Measurements from ENCODE around the gene PI4KA.
"Not testable (repeated sequence)": the region's sequence is repeated elsewhere in the genome, so short reads cannot be mapped to it uniquely, and the experiment has no call there.

The PI4KA gene

DNA sequence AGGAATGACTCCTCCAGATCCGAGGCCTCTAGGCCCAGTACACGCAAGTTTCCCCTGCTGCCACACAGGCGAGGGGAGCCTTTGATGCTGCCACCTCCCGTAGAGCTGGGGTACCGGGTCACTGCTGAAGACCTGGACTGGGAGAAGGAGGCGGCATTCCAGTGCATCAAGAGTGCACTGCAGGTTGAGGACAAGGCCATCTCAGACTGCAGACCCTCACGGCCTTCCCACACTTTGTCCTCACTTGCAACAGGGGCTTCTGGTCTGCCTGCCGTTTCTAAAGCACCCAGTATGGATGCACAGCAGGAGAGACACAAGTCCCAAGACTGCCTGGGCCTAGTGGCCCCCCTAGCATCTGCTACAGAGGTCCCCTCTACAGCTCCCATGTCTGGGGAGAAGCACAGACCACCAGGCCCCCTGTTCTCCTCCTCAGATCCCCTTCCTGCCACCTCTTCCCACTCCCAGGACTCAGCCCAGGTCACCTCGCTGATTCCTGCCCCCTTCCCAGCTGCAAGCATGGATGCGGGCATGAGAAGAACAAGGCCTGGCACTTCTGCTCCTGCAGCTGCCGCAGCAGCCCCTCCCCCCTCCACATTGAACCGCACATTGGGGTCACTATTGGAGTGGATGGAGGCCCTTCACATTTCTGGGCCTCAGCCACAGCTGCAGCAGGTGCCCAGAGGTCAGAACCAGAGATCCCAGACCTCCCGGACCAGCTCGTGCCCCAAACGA, 167.9 kb downstream of the PI4KA start:
- DNase-seq (ENCODE audit: low read depth), result not testable (repeated sequence)

DNA sequence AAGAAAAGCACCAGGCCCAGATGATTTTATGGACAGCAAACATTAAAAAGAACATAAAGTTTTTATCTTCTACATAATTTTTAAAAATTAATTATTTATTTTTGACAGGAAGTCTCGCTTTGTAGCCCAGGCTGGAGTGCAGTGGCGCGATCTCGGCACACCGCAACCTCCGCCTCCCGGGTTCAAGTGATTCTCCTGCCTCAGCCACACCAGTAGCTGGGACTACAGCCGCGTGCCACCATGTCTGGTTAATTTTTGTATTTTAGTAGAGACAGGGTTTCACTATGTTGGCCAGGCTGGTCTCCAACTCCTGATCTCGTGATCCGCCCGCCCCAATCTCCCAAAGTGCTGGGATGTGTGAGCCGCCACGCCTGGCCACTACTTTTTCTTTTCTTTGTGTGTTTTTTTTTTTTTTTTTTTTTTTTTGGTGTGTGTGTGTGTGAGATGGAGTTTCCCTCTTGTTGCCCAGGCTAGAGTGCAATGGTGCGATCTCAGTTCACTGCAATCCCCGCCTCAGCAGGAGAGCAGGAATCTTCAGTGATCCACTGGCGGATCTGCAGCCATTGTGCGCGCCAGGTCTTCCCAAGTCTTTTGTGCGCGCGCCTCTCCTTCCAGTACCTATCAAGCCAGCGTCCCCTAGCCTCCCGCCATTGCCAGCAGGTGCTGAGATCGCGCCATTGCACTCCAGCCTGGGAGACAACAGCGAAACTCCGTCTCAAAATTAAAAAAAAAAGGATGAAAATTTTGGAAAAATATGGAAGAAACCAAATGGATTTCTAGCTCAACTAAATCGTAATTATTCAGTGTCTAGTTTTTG, 171.0 kb downstream of the PI4KA start:
- DNase-seq (ENCODE audit: low read depth), result not testable (repeated sequence)

DNA sequence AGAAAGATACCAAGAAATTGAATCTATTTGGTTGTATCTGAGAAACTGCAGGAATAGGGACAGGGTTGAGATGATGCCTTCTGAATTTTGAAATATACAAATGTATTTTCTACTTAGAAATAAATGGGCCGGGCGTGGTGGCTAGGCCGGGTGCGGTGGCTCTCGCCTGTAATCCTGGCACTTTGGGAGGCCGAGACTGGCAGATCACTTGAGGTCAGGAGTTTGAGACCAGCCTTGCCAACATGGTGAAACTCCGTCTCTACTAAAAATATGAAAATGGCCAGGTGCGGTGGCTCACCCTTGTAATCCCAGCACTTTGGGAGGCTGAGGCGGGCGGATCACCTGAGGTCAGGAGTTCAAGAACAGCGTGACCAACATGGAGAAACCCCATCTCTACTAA, 172.8 kb downstream of the PI4KA start:
- DNase-seq (ENCODE audit: low read depth), result not testable (repeated sequence)

DNA sequence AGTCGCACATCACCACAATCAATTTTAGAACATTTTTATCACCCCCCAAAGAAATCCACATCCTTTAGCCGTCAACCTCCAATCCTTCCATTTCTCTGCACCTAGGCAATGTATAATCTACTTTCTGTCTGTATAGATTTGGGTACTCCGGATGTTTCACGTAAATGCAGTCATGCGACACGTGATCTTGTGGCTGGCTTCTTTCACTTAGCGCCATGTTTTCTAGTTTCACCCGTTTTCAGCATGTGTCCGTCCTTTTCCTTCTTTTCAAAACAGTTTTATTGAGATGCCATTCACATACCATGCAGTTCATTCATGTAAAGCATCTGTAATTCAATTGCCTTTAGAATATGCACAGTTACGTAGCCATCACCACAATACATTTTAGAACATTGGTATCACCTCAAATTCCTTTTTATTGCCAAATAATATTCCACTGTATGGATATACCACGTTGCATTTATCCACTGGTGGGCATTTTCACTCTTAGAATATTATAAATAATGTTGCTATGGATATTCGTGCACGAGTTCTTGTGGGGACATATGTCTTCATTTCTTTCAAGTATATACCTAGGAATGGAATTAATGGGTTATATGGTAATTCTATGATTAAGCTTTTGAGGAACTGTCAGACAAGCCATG, 179.7 kb downstream of the PI4KA start:
- DNase-seq (ENCODE audit: low read depth), result not testable (repeated sequence)

DNA sequence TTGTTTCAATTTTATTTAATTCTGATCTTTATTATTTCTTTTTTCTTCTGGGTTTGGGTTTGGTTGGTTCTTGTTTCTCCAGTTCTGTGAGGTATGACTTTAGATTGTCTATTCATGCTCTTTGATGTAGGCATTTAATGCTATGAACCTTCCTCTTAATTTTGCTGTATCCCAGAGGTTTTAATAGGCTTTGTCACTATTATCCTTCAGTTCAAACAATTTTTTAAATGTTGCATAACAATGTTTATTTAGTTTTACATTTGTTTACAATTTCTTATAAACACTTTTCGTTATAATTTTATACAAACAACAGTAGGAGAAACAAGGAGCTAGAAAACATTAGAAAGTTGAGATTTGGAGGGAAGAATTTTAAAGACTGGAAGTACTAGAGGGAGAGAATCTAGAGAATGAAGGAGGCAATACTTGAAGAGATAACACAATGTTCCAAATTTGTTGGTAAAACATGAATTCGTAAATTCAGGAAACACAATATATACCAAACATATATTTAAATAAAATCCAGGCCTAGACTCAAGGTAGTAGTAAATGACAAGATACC, 180.8 kb downstream of the PI4KA start:
- no peak for DNase-seq (ENCODE audit: low read depth)

DNA sequence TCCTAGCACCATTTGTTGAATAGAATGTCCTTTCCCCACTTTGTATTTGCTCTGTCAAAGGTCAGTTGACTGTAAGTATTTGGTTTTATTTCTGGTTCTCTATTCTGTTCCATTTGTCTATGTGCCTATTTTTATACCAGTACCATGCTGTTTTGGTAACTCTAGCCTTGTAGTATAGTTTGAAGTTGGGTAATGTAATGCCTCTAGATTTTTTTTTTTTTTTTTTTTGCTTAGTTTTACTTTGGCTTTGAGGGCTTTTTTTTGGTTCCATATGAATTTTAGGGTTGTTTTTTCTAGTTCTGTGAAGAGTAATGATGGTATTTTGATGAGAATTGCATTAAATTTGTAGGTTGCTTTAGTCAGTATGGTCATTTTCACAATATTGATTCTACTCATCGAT, 183.0 kb downstream of the PI4KA start:
- not testable (repeated sequence) for DNase-seq (ENCODE audit: low read depth)

DNA sequence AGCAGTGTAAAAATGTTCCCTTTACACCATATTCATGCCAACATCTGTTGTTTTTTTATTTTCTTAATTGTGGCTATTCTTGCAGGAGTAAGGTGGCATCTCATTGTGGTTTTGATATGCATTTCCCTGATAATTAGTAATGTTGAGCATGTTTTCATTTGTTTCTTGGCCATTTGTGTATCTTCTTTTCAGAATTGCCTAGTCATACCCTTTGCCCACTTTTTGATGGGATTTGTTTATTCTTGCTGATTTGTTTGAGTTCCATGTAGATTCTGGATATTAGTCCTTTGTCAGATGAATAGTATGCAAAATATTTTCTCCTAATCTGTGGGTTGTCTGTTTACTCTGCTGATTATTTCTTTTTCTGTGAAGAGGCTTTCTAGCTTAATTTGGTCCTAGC, 183.6 kb downstream of the PI4KA start:
- no peak for DNase-seq (ENCODE audit: low read depth)

DNA sequence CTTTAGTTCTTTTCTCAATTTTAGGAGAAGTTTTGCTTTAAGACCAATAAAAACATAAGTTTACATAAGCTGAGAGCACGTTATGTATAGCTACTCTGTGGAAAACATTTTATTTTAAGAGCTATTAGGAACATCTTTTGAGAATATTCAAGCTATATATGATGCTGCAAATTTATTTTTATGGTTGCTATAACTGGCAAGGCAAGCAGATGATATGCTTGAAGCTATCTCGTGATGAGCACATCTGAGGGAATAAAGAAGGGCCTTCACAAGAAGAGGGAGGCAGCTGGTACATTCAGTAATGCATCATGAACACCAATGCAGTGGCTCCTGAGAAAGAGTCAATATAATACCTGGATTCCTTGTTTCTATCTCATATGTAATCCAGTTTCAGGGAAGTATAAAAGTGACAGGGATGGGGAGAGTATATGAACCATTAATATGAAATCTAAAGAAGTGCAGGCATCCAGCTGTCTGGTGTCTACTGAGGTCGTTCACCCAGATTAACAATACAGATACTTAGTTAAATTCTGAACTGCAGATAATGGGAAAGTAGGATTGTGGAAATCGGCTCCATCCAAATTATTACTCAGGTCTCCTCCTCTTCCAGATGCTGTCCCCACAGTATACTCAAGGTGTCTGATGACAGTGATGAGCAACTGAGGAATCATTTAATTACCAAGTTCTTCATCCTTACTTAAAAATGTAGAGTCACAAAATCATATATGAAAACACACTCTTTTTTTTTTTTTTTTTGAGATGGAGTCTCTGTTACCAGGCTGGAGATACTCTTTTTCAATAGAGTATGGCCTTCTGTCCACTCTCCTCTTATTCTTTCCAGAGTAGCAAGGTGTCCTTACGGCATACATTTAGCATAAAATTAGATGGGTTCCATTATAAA, 185.1 kb downstream of the PI4KA start:
- DNase-seq (ENCODE audit: low read depth), result no peak

DNA sequence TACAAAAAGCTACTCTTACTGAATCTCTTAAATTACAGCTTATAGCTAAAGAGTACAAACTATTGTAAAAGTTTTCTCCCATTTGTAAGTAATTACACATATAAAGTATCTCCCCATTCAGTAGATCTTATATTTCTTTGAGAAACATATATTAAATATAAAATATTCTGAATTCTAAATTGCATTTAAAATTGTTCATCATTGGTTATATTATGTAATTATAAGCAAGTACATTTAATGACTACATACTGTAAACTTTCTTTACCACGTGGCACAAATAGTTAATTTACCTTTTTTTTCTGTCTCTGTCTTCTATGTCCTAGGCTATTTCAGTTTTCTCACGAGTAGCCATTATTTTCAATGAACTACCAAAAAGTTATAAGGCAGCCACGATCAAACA, 185.9 kb downstream of the PI4KA start:
- DNase-seq (ENCODE audit: low read depth), result no peak

DNA sequence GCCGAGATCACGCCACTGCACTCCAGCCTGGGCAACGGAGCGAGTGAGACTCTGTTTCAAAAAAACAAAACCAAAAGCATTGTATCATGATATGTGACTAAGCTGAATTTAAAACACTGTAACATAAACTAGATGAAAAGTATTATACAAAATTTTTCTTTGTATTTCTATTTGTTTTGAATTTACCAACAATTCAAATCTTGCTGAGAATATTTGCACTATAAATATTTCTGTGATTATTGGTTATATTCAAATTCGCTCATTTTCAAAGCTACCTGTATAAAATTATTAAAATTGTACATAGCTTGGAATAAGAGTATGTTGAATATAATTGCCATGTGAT, 186.6 kb downstream of the PI4KA start:
- DNase-seq (ENCODE audit: low read depth), result no peak

DNA sequence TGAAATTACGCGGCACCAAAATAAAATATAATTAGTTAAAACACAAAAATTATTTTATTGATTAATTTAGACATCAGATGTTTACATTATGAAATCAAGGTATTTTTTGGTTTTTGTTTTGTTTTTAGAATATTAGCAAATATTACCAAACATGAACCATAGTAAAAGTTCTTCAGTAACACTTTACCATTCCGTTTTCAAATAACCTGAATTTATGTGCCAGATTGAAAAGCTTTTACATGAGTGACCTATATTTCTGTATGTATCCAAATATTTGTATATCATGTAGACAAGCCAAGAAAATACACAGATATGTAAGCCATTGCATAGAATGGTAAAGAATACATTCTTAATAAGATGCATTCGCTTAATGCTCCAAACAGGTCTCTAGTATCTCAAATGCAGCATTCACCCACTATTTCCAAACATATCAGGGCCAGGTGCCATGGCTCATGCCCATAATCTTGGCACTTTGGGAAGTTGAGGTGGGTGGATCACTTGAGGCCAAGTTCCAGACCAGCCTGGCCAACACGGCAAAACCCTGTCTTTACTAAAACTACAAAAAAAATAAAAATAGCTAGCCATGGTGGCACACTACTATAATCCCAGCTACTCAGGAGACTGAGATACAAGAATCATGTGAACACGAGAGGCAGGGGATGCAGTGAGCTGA, 187.1 kb downstream of the PI4KA start:
- no peak for DNase-seq (ENCODE audit: low read depth)

DNA sequence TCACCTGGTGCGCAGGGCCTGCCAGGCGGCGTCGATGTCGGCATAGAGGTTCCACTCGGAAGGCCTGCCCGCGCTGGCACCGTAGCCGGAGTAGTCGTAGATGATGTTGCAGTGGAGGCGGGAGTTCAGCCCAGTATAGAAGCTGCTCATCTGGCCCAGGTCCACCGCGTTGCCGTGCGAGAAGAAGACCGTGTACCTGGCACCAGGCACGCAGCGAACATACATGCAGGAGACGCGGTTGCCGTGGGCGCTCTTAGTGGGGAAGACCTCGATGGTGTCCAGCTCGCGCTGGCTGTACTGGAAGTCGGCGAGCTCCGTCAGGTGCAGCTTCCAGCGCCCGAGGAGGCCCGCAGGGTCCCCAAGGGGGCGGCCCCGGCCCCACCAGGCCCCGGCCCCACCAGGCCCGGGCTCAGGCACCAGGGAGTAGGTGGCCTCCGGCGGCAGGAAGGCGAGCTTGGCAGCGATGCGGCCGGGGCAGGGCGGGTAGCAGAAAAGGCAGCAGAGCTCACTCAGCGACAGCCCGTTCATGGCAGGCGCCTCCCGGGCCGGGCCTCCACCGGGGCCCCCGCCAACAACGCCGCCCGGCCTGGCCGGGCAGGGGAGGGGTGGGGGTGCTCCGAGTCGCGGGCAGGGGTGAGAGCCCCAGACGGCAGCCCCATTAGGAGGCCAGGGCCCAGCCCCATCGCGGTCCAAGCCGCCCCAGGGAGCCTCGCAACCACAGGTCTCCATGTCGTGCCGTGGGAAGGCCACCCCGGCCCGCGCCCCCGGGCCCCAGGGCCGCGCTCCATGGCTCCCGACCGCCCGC, 188.0 kb downstream of the PI4KA start:
- DNase-seq (ENCODE audit: low read depth), result not testable (repeated sequence)

DNA sequence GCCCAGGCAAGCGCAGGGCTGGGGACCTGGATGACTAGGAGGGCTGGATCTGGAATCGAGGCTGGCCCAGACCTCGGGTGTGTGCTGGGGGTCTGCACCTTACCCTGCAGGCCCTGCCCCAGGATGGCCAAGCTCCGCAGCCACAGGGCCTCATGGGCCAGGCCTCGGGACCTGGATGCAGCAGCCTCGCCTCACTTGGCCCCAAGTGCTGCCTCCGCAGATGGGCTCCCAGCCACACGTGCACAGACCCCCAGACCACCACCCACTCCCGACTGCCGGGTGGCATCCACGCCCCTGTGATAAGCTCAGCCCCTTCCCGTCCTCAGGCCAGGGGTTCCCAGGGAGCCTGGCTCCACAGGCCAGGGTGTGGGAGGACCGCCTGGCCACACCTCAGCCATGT, 188.7 kb downstream of the PI4KA start:
- not testable (repeated sequence) for DNase-seq (ENCODE audit: low read depth)

DNA sequence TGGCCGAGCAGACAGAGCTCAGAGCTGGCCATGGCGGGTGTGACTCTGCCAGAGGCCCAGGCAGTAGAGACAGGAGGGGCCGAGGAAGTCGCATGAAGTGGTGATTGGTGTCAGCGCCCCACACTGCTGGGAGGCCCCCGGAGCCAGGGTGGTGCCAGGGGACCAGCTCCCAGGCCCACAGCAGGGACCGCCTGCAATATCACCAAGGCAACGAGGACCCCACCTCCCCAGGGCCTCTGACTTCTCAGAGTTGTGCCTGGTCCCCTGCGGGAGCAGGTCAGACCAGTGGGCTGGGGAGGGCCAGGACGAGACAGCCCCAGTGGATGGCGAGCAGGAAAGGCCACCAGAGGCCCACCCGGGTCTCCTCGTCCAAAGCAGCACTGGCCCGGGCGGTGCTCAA, 189.1 kb downstream of the PI4KA start:
- not testable (repeated sequence) for DNase-seq (ENCODE audit: low read depth)

DNA sequence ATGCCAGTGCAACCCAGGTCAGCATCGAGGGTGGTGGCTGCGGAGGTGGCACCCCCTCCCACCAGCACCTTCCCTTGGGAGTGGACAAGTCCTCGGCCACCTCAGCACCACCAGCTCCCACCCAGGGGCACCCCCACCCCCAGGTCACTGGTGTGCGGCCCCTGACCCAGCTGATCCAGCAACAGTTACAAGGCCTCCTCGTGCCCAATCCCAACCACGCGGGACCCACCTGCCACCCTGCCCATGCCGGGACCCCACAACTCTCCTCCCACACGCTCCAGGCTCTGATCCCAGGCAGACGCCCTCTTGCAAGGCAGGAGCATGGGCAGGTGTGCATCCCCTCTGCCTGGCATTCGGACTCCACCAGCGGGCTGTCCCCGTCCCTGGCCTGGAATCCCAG, 189.8 kb downstream of the PI4KA start:
- DNase-seq (ENCODE audit: low read depth), result not testable (repeated sequence)

DNA sequence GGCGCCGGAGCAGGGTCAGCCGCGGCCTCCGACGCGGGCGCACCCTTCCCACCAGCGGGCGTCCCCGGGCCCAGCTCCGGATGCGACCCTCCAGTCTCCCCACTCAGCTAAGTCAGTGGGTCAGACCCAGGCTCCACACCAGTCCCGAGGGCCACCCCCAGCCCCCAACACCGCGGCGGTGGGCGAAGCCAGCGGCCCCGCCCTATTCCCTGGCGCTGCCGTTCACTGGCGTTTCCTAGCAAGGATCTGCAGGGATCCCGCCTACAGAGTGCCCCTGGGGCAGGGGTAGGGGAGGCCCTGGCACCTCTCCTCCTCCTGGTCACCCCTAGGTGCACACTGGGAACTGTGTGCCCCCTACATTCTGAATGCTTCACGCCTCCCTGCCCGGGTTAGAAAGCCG, 190.4 kb downstream of the PI4KA start:
- DNase-seq (ENCODE audit: low read depth), result not testable (repeated sequence)

DNA sequence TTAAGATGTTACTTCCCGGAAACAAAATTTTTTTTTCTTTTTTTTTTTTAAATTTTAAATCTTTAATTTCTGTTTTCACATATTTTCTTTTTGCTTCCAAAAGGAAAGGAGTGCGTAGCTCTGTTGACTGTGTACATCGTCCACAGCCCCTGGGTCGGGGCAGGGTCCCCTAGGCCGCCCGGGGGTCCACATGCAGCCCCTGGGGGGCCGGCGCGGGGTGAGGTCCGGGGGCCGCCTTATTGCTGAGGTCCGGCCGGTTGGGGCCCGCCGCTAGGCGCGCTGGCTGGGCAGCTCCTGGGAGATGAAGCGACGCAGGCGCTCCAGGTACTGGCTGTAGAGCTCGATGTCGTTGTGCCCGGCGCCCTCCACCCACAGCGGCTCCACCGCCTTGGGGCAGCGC, 191.1 kb downstream of the PI4KA start:
- DNase-seq (ENCODE audit: low read depth), result not testable (repeated sequence)

DNA sequence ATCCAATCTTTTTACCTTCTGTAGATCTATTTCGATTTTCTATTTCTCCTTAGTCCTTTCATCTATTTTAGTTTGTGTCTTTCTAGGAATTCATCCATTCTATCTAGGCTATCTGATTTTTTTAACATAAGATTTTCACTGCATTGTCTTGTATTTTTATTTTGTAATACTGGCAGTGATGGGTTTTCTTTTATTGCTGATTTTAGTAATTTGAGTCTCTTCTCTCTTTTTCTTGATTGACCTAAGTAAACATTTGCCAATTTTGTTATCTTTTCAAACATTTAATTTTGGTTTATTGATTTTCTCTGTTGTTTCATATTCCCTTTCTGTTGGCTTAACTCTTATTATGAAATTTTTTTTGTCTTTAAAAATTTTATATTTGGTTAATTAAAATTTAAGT, 192.1 kb downstream of the PI4KA start:
- DNase-seq (ENCODE audit: low read depth), result no peak

DNA sequence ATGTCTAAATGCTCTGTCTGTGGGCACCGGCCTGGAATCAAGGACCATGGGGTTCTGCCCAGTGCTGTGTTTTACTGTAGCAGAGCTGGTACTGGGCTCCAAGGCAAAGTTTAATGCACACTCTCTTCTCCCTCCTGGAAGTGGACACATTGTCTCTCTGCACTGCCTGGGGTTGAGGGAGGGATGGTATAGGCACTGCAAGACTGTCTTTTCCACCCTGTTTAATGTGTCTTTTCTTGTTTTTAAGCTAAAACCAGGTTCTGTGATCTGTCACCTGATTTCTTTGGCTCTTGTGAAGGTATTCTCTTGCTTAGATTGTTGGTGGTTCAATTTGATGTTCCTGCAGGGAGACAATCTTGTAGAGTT, 194.0 kb downstream of the PI4KA start:
- DNase-seq (ENCODE audit: low read depth), result no peak

DNA sequence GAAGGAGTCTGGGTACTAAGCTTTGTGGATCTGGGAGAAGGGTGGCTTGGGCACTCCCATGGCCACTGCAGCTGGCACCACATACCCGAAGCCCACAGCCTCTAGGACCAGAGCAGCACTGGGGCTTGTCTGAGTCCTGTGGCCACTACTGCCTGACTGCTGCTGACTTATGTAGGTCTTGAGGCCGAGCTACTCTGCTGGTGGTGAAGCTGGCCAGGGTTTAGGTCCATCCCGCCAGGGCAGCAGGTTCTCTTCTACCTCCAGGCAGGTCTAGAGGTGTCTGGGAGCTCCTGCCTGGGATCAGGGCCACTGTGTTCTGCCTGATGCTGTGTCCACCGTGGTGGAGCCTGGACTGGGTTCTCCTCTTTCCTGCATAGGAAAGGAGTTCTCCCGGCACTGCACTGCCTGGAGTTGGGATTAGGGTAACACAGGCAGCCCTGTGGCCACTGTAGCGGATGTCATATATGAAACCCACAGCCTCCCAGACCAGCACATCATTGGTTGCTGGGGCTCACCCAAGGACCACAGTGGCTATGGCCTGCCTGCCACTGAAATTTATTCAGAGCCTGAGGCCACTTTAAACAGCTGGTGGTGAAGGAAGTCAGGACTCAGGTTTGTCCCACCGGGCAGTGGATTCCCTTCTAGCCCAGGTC, 194.5 kb downstream of the PI4KA start:
- no peak for DNase-seq (ENCODE audit: low read depth)
